Measurements from ENCODE around the gene HIVEP2.

- TF ChIP-seq CTCF (IDR thresholded peaks at IDR 0.05) (no peak), POLR2A (IDR thresholded peaks at IDR 0.05) (no peak), EP300 (IDR thresholded peaks at IDR 0.05) (no peak)
Observed at GRCh38 chr6:142732790-142733189, 212.2 kb downstream of the HIVEP2 start.

Measured in stomach (tissue), 4 donors.